ENCODE measurements around the gene PDCD6IP.

PDCD6IP gene

GRCh38 chr3:33874815-33875214 lies 76.4 kb downstream of the PDCD6IP start:
- TF ChIP-seq CTCF (conservative IDR thresholded peaks at IDR 0.05; ENCODE audit: low read depth, low read length): no peak
- no peak overlapping the region for H3K4me3 ChIP-seq (ENCODE audit: low read depth, low read length)
- DNase-seq (ENCODE audit: low read depth): no peak

GRCh38 chr3:33875680-33876079 lies 77.2 kb downstream of the PDCD6IP start:
- no peak for TF ChIP-seq CTCF (conservative IDR thresholded peaks at IDR 0.05; ENCODE audit: low read depth, low read length)
- no peak for DNase-seq (ENCODE audit: low read depth)
- H3K4me3 ChIP-seq (ENCODE audit: low read depth, low read length): no peak overlapping the region

- TF ChIP-seq CTCF (conservative IDR thresholded peaks at IDR 0.05; ENCODE audit: low read depth, low read length): no peak
- no peak for DNase-seq (ENCODE audit: low read depth)
- H3K4me3 ChIP-seq (ENCODE audit: low read depth, low read length): no peak overlapping the region
Measured at GRCh38 chr3:33877187-33877586, 78.8 kb downstream of the PDCD6IP start.

GRCh38 chr3:33879540-33879939 lies 81.1 kb downstream of the PDCD6IP start:
- peak; percentile 41 for DNase-seq (ENCODE audit: low read depth)
- no peak overlapping the region for H3K4me3 ChIP-seq (ENCODE audit: low read depth, low read length)
- no peak for TF ChIP-seq CTCF (conservative IDR thresholded peaks at IDR 0.05; ENCODE audit: low read depth, low read length)

GRCh38 chr3:33881156-33882064 lies 83.0 kb downstream of the PDCD6IP start:
- DNase-seq (ENCODE audit: low read depth): no peak
- no peak overlapping the region for H3K4me3 ChIP-seq (ENCODE audit: low read depth, low read length)
- no peak for TF ChIP-seq CTCF (conservative IDR thresholded peaks at IDR 0.05; ENCODE audit: low read depth, low read length)

- no peak for TF ChIP-seq CTCF (conservative IDR thresholded peaks at IDR 0.05; ENCODE audit: low read depth, low read length)
- no peak for DNase-seq (ENCODE audit: low read depth)
- no peak overlapping the region for H3K4me3 ChIP-seq (ENCODE audit: low read depth, low read length)
Measured at GRCh38 chr3:33882296-33882695, 83.9 kb downstream of the PDCD6IP start.

- peak; percentile 71 for DNase-seq (ENCODE audit: low read depth)
- peak; percentile 73 for TF ChIP-seq CTCF (conservative IDR thresholded peaks at IDR 0.05; ENCODE audit: low read depth, low read length)
- peak overlapping the region; percentile 1 for H3K4me3 ChIP-seq (ENCODE audit: low read depth, low read length)
Measured at GRCh38 chr3:33883538-33883950, 85.1 kb downstream of the PDCD6IP start.

All from choroid plexus epithelial cell (primary cell).